HG03469 (cell line): ENCODE results near the gene CRIP1.

ENCODE experiments used
- ATAC-seq: cut with Tn5 transposase; IDR thresholded peaks from one replicate; pipeline ENCODE4 v1.9.1; 2021; ENCODE audit warnings: mild to moderate bottlenecking, moderate library complexity, moderate number of reproducible peaks; ENCODE audit not compliant: unreplicated experiment

The CRIP1 gene

GRCh38 chr14:105531088-105531893, 44.6 kb downstream of the CRIP1 start:
- no peak for ATAC-seq

DNA sequence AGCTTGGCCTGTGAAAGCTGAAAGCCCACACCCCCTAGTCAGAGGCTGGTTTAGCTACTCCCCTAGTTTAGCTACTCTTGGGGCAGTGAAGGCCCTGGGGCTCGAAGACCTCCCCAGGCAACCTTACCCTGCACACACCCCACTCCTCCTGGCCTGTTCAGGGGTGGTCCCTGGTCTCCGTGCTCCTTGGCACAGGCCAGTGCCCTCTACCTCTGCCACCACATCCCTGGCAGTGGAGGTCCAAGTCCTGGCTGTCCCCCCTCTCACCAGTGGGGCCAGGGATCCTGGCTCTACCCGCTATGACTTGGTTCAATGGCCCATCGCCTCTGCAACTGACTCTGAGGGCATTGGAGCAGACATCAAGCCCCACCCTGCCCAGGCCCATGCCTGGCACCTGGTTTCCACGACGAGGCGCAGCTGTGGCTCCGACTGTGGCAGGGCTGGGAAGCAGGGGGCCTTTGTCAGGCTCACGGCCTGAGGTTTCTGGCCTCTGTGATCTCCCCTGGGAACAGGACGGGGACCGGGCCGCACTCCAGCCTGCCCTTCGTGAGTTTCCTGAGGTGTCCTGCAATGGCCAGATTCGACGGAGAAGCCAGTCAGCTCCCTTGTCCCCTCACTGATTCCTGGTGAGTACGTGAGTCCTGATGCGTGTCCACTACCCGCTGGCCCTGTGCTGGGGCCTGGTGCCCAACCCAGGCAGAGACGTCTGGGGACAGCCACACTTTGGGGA, 45.4 kb downstream of the CRIP1 start:
- ATAC-seq, result no peak

- no peak for ATAC-seq
These were observed 46.1 kb downstream of the CRIP1 start for GRCh38 chr14:105532735-105533141.

DNA sequence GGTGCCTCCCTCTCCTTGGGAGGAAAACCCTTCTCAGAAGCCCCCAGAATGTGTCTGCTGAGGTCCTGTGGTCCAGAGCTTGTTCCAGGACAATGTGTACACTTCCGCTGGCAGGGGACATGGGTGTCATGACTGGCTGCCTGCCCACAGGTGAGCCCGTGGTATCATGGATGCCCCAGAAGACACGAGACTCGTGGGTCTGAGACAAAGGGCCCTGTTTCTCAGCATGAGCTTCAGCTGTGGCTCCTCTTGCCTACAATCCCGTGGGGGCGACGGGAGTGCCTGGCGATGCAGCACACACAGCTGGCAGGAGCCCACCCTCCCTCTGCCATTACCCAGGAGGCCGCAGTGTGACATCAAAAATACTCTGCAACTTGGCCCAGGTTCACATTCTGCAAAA, 46.7 kb downstream of the CRIP1 start:
- ATAC-seq, result no peak

DNA sequence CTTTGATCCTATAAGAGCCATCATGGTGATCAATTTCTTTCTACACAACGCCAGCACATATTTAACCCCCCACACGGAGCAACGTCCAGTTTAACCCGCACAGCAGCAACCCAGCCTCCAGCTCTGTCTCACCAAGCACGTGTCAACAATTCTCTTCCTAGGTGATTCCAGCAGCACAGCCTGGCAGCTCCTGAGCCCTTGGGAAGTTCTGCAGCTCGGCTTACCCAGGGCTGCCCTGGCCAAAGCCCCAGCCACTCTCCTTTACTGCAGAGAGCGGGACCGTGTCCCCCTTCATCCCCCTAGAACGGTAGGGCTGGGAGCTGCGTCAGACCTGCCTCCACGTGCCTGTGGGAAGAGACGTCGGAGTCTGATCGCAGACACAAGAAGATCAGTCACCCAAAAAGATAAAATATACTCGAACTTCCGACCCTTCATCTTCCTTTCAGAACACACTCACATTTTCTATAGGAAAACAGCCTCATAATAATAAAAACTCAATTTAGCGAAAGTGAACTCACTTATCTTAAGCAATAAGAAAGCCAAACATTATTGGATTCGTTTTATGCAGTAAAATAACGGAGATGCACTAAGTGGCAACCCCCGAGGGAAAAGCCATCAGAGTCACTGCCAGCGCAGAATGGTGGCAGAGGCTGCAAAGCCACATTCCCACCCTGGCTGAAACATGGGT, 47.3 kb downstream of the CRIP1 start:
- ATAC-seq, result no peak

DNA sequence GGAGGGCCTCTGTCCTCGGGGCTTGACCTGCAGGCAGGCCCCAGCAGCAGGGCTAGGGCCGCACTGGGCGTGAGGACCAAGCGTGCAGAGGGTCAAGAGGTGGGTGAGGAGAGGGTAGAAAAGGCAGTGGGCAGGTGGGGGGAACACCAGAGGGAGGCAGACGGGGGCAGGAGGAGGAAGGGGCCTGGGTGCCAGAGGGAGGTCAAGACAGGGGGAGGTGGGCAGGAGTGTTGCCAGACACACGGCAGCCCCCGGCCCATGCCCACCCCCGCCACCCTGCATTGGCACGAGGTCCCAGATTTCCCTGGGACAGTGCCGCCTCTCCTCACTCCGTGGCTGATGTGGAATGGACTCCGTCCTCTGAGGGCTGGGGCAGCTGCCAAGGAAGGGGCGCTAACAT, 47.9 kb downstream of the CRIP1 start:
- ATAC-seq, result no peak

GRCh38 chr14:105536051-105536450, 49.4 kb downstream of the CRIP1 start:
- no peak for ATAC-seq

DNA sequence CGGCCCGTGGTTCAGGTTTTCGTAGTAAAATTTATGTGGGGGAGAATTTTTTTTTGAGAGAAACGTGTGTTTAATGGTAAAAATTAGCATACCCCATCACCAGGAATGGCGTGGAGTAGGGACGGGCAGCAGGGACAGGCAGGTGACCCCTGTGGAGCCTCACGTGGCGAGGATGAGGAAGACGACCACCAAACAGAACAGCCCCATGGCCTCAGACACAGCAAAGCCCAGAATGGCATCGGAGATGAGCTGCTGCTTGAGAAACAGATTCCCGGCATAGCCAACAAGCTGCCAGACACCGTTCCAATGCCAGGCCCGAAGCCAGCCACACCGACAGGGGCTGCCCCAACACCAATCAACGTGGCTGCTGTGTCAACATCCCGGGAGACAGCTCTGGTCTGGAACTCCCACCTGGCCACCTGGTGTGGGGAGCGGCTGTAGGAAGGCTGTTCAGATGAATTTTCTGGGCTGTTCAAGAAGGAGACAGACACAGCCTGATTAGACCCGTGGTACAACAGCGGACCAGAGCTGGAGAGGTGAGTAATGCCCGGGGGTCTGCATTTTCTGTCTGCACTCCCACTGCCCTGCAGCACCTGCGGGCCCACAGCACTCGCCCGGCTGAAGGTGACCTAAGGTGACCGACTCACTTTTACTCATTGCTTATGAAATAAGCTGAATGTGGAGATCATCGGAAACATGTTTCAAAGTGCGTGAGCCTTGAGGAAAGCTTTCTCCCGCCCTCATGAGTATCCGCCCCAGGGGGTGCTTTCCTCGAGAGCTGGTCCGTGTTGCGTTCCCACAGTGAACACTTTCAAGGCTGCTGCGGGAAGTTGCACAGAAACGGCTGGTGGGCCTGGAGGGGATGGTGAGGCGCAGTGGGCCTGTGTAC, 50.2 kb downstream of the CRIP1 start:
- ATAC-seq, result no peak

GRCh38 chr14:105537580-105538474, 51.1 kb downstream of the CRIP1 start:
- no peak for ATAC-seq
